GM23338 (cell line): Measurements from ENCODE around the gene RASGRF2. TPM values are rescaled to one million over a fixed set of nuclear protein-coding genes. Genes with fewer than 3 reads are reported as not detected.

Experiments used
- ATAC-seq: fragments of 200-7000 bp; cut with Tn5 transposase; 3 replicates; pipeline ENCODE4 v1.9.1; 2020
- DNase-seq: peaks from one replicate; pipeline ENCODE4 v3.0.0-alpha.2; 2015; ENCODE audit warnings: low spot score
- H2AFZ ChIP-seq: fragments of 200-600 bp; sonication (generic); 2 replicates; pipeline ENCODE4 v1.8.0; 2016; ENCODE audit warnings: antibody characterized with exemption, mild to moderate bottlenecking, moderate library complexity
- H3F3A ChIP-seq: fragments of 200-600 bp; sonication (generic); replicated peaks from 2 replicates; pipeline ENCODE4 v1.8.0; 2017; ENCODE audit warnings: antibody characterized with exemption, mixed run types, low read depth
- H3K27ac ChIP-seq: fragments of 200-600 bp; sonication (generic); 2 replicates; pipeline ENCODE4 v1.6.1; 2016; ENCODE audit warnings: low read depth
- H3K27me3 ChIP-seq: fragments of 200-600 bp; sonication (generic); 2 replicates; pipeline ENCODE4 v1.8.0; 2016; ENCODE audit warnings: mild to moderate bottlenecking, mixed run types, moderate library complexity; ENCODE audit not compliant: insufficient read depth
- H3K36me3 ChIP-seq: fragments of 200-600 bp; sonication (generic); 2 replicates; pipeline ENCODE4 v1.8.0; 2016; ENCODE audit warnings: mild to moderate bottlenecking; ENCODE audit not compliant: insufficient read depth
- H3K4me1 ChIP-seq: fragments of 200-600 bp; sonication (generic); 2 replicates; pipeline ENCODE4 v1.8.0; 2016; ENCODE audit warnings: mild to moderate bottlenecking, moderate library complexity; ENCODE audit not compliant: insufficient read depth
- H3K4me2 ChIP-seq: fragments of 200-600 bp; sonication (generic); 2 replicates; pipeline ENCODE4 v1.7.1; 2017; ENCODE audit warnings: mixed run types
- H3K4me3 ChIP-seq: fragments of 200-600 bp; sonication (generic); 2 replicates; pipeline ENCODE4 v1.6.1; 2016; ENCODE audit warnings: mixed run types
- H3K79me2 ChIP-seq: fragments of 200-600 bp; sonication (generic); replicated peaks from 2 replicates; pipeline ENCODE4 v1.8.0; 2017; ENCODE audit warnings: mild to moderate bottlenecking; ENCODE audit not compliant: insufficient read depth
- H3K9me2 ChIP-seq: fragments of 200-600 bp; sonication (generic); 2 replicates; pipeline ENCODE4 v1.8.0; 2017; ENCODE audit not compliant: insufficient read depth
- H4K20me1 ChIP-seq: fragments of 200-600 bp; sonication (generic); replicated peaks from 2 replicates; pipeline ENCODE4 v1.8.0; 2017; ENCODE audit warnings: mild to moderate bottlenecking; ENCODE audit not compliant: insufficient read depth
- H3K27ac Mint-ChIP-seq: 2 replicates; pipeline ENCODE4 v1.8.0; 2020; ENCODE audit warnings: inconsistent platforms, mild to moderate bottlenecking, moderate library complexity, mixed read lengths
- H3K27me3 Mint-ChIP-seq: 3 replicates; pipeline ENCODE4 v1.8.0; 2022; ENCODE audit warnings: low read depth, mild to moderate bottlenecking, moderate library complexity, mixed read lengths, inconsistent platforms; ENCODE audit not compliant: insufficient read depth, poor library complexity
- H3K36me3 Mint-ChIP-seq: 3 replicates; pipeline ENCODE4 v1.8.0; 2021; ENCODE audit warnings: low read depth, mild to moderate bottlenecking, inconsistent platforms, moderate library complexity, mixed read lengths
- H3K4me1 Mint-ChIP-seq: 3 replicates; pipeline ENCODE4 v1.8.0; 2020; ENCODE audit warnings: mild to moderate bottlenecking, inconsistent platforms, mixed read lengths
- H3K4me3 Mint-ChIP-seq: 3 replicates; pipeline ENCODE4 v1.8.0; 2021; ENCODE audit warnings: moderate library complexity, mild to moderate bottlenecking, inconsistent platforms, mixed read lengths
- H3K9me3 Mint-ChIP-seq: 3 replicates; pipeline ENCODE4 v1.8.0; 2020; ENCODE audit warnings: moderate library complexity, mild to moderate bottlenecking, inconsistent platforms, mixed read lengths
- STAT1 ChIP-seq: IDR thresholded peaks from one replicate; pipeline ENCODE4 v1.6.1; 2016; ENCODE audit warnings: antibody characterized with exemption; ENCODE audit not compliant: unreplicated experiment
- ZNF114 ChIP-seq: fragments of 250-450 bp; sonication (Bioruptor Pico); IDR thresholded peaks from 2 replicates; pipeline ENCODE4 v1.5.0; 2020; ENCODE audit warnings: mild to moderate bottlenecking, moderate library complexity
- polyA plus RNA-seq: library from polyadenylated mRNA; unstranded; fragments of >200 nt; fragmentation: Nextera tagmentation; extraction: Ambion mirVana; gene quantifications from 2 replicates; pipeline ENCODE4 v1.2.1, GENCODE V29; 2016
- total RNA-seq: library from RNA; depleted of rRNA; stranded (reverse); fragments of >200 nt; shearing (Covaris generic); gene quantifications from 2 replicates; pipeline ENCODE4 v1.2.3, GENCODE V29; 2014
- TF ChIP-seq, protein P1 (sequence below): fragments of 250-450 bp; sonication (Bioruptor Pico); IDR thresholded peaks from 2 replicates; pipeline ENCODE4 v1.5.0; 2020; ENCODE audit warnings: mild to moderate bottlenecking, moderate library complexity
- TF ChIP-seq, protein P2 (sequence below): IDR thresholded peaks from one replicate; pipeline ENCODE4 v1.6.1; 2018; ENCODE audit warnings: antibody characterized with exemption; ENCODE audit not compliant: unreplicated experiment
- TF ChIP-seq, protein P3 (sequence below): IDR thresholded peaks from 2 replicates; pipeline ENCODE4 v1.6.1; 2016; ENCODE audit warnings: antibody characterized with exemption
- TF ChIP-seq, protein P4 (sequence below), 2 experiments: fragments of 200-600 bp in 1 of 2; sonication (generic) in 1 of 2; conservative IDR thresholded peaks; 2 replicates each; pipeline versions ENCODE4 v1.5.1 to v1.6.1; 2016 to 2017; ENCODE audit warnings: antibody characterized with exemption in 2 of 2, low read depth in 2 of 2, mild to moderate bottlenecking in 2 of 2, moderate library complexity in 1 of 2

The RASGRF2 gene
- total and polyA plus RNA-seq, 2 experiments from 2014 or later = 5.0 to 19.2 TPM

DNA sequence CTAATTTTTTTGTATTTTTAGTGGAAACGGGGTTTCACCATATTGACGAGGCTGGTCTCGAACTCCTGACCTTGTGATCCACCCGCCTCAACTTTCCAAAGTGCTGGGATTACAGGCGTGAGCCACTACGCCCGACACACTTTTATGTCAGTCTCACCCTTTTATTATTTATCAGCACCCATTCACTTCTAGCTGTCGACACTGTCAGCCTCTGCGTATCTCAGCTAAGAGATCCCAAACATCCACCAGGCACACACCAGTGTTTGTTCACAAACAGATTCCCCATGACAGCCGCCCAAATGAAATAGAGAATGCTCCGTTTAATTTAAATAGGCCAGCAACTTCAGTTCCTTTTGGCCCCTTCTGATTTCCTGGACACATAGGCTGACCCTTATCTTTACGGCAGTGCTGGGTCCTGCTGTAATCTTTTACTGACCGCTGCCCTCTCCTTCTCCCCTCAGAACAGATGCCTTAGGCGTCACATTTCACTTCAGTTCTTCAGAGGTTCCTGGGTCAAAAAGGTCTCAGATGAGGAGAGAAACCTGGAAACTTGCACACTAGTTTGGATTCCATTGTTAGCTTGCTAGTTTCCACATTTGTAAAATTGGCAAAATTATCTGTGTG is 229.8 kb downstream of the RASGRF2 start:
- H3K4me3 Mint-ChIP-seq = no peak overlapping the region
- TF ChIP-seq ZNF114 (CRISPR knock-in tag) (no peak), STAT1 (no peak)
- TF ChIP-seq, protein P1, sequence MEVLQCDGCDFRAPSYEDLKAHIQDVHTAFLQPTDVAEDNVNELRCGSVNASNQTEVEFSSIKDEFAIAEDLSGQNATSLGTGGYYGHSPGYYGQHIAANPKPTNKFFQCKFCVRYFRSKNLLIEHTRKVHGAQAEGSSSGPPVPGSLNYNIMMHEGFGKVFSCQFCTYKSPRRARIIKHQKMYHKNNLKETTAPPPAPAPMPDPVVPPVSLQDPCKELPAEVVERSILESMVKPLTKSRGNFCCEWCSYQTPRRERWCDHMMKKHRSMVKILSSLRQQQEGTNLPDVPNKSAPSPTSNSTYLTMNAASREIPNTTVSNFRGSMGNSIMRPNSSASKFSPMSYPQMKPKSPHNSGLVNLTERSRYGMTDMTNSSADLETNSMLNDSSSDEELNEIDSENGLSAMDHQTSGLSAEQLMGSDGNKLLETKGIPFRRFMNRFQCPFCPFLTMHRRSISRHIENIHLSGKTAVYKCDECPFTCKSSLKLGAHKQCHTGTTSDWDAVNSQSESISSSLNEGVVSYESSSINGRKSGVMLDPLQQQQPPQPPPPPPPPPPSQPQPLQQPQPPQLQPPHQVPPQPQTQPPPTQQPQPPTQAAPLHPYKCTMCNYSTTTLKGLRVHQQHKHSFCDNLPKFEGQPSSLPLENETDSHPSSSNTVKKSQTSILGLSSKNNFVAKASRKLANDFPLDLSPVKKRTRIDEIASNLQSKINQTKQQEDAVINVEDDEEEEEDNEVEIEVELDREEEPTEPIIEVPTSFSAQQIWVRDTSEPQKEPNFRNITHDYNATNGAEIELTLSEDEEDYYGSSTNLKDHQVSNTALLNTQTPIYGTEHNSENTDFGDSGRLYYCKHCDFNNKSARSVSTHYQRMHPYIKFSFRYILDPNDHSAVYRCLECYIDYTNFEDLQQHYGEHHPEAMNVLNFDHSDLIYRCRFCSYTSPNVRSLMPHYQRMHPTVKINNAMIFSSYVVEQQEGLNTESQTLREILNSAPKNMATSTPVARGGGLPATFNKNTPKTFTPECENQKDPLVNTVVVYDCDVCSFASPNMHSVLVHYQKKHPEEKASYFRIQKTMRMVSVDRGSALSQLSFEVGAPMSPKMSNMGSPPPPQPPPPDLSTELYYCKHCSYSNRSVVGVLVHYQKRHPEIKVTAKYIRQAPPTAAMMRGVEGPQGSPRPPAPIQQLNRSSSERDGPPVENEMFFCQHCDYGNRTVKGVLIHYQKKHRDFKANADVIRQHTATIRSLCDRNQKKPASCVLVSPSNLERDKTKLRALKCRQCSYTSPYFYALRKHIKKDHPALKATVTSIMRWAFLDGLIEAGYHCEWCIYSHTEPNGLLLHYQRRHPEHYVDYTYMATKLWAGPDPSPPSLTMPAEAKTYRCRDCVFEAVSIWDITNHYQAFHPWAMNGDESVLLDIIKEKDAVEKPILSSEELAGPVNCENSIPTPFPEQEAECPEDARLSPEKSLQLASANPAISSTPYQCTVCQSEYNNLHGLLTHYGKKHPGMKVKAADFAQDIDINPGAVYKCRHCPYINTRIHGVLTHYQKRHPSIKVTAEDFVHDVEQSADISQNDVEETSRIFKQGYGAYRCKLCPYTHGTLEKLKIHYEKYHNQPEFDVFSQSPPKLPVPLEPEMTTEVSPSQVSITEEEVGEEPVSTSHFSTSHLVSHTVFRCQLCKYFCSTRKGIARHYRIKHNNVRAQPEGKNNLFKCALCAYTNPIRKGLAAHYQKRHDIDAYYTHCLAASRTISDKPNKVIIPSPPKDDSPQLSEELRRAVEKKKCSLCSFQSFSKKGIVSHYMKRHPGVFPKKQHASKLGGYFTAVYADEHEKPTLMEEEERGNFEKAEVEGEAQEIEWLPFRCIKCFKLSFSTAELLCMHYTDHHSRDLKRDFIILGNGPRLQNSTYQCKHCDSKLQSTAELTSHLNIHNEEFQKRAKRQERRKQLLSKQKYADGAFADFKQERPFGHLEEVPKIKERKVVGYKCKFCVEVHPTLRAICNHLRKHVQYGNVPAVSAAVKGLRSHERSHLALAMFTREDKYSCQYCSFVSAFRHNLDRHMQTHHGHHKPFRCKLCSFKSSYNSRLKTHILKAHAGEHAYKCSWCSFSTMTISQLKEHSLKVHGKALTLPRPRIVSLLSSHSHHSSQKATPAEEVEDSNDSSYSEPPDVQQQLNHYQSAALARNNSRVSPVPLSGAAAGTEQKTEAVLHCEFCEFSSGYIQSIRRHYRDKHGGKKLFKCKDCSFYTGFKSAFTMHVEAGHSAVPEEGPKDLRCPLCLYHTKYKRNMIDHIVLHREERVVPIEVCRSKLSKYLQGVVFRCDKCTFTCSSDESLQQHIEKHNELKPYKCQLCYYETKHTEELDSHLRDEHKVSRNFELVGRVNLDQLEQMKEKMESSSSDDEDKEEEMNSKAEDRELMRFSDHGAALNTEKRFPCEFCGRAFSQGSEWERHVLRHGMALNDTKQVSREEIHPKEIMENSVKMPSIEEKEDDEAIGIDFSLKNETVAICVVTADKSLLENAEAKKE (CRISPR knock-in tag) = no peak
- TF ChIP-seq, protein P2, sequence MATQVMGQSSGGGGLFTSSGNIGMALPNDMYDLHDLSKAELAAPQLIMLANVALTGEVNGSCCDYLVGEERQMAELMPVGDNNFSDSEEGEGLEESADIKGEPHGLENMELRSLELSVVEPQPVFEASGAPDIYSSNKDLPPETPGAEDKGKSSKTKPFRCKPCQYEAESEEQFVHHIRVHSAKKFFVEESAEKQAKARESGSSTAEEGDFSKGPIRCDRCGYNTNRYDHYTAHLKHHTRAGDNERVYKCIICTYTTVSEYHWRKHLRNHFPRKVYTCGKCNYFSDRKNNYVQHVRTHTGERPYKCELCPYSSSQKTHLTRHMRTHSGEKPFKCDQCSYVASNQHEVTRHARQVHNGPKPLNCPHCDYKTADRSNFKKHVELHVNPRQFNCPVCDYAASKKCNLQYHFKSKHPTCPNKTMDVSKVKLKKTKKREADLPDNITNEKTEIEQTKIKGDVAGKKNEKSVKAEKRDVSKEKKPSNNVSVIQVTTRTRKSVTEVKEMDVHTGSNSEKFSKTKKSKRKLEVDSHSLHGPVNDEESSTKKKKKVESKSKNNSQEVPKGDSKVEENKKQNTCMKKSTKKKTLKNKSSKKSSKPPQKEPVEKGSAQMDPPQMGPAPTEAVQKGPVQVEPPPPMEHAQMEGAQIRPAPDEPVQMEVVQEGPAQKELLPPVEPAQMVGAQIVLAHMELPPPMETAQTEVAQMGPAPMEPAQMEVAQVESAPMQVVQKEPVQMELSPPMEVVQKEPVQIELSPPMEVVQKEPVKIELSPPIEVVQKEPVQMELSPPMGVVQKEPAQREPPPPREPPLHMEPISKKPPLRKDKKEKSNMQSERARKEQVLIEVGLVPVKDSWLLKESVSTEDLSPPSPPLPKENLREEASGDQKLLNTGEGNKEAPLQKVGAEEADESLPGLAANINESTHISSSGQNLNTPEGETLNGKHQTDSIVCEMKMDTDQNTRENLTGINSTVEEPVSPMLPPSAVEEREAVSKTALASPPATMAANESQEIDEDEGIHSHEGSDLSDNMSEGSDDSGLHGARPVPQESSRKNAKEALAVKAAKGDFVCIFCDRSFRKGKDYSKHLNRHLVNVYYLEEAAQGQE = no peak
- TF ChIP-seq, protein P3, sequence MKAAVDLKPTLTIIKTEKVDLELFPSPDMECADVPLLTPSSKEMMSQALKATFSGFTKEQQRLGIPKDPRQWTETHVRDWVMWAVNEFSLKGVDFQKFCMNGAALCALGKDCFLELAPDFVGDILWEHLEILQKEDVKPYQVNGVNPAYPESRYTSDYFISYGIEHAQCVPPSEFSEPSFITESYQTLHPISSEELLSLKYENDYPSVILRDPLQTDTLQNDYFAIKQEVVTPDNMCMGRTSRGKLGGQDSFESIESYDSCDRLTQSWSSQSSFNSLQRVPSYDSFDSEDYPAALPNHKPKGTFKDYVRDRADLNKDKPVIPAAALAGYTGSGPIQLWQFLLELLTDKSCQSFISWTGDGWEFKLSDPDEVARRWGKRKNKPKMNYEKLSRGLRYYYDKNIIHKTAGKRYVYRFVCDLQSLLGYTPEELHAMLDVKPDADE = no peak
- TF ChIP-seq, protein P4, sequence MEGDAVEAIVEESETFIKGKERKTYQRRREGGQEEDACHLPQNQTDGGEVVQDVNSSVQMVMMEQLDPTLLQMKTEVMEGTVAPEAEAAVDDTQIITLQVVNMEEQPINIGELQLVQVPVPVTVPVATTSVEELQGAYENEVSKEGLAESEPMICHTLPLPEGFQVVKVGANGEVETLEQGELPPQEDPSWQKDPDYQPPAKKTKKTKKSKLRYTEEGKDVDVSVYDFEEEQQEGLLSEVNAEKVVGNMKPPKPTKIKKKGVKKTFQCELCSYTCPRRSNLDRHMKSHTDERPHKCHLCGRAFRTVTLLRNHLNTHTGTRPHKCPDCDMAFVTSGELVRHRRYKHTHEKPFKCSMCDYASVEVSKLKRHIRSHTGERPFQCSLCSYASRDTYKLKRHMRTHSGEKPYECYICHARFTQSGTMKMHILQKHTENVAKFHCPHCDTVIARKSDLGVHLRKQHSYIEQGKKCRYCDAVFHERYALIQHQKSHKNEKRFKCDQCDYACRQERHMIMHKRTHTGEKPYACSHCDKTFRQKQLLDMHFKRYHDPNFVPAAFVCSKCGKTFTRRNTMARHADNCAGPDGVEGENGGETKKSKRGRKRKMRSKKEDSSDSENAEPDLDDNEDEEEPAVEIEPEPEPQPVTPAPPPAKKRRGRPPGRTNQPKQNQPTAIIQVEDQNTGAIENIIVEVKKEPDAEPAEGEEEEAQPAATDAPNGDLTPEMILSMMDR (conservative IDR thresholded peaks at IDR 0.05; ENCODE audit: low read depth in 2 of 2) = no peak
- H3K27me3 Mint-ChIP-seq = peaks cover 2% of the 10 kb centered on the region
- no peaks in the 10 kb centered on the region for H3K36me3 ChIP-seq
- no peak overlapping the region for H2AFZ ChIP-seq
- no peaks in the 10 kb centered on the region for H4K20me1 ChIP-seq
- no peak overlapping the region for H3K4me2 ChIP-seq
- no peaks in the 10 kb centered on the region for H3K9me3 Mint-ChIP-seq
- no peaks in the 10 kb centered on the region for H3K36me3 Mint-ChIP-seq
- no peak for ATAC-seq
- H3K27ac Mint-ChIP-seq = no peak overlapping the region
- no peaks in the 10 kb centered on the region for H3K79me2 ChIP-seq
- H3K4me1 ChIP-seq = peaks cover 7% of the 10 kb centered on the region
- no peak overlapping the region for H3K27ac ChIP-seq
- no peak overlapping the region for H3K4me3 ChIP-seq
- H3K27me3 ChIP-seq = no peaks in the 10 kb centered on the region
- H3K4me1 Mint-ChIP-seq = peaks cover 31% of the 10 kb centered on the region
- H3K9me2 ChIP-seq = no peaks in the 10 kb centered on the region
- DNase-seq = no peak
- H3F3A ChIP-seq = no peaks in the 10 kb centered on the region
